HG03565 (cell line): Measurements from ENCODE around the gene ZNRF2.

Experiments used
- ATAC-seq: cut with Tn5 transposase; IDR thresholded peaks from one replicate; pipeline ENCODE4 v1.9.1; 2021; ENCODE audit warnings: mild to moderate bottlenecking, moderate library complexity; ENCODE audit not compliant: unreplicated experiment

ZNRF2 gene

GRCh38 chr7:30320392-30320791 lies 36.0 kb downstream of the ZNRF2 start:
- no peak for ATAC-seq

GRCh38 chr7:30321089-30321881 lies 36.9 kb downstream of the ZNRF2 start:
- no peak for ATAC-seq

- no peak for ATAC-seq
Measured at GRCh38 chr7:30321882-30322192, 37.4 kb downstream of the ZNRF2 start.

- ATAC-seq = peak; percentile 53
Measured at GRCh38 chr7:30322271-30323005, 38.0 kb downstream of the ZNRF2 start.

GRCh38 chr7:30323006-30323355 lies 38.6 kb downstream of the ZNRF2 start:
- peak; percentile 41 for ATAC-seq

- no peak for ATAC-seq
Measured at GRCh38 chr7:30327813-30328212, 43.4 kb downstream of the ZNRF2 start.

- no peak for ATAC-seq
Measured at GRCh38 chr7:30328381-30328780, 44.0 kb downstream of the ZNRF2 start.

- ATAC-seq = no peak
Measured at GRCh38 chr7:30329716-30330115, 45.3 kb downstream of the ZNRF2 start.

- peak; percentile 82 for ATAC-seq
Measured at GRCh38 chr7:30330134-30331111, 46.0 kb downstream of the ZNRF2 start.

GRCh38 chr7:30331338-30331737 lies 46.9 kb downstream of the ZNRF2 start:
- no peak for ATAC-seq

- ATAC-seq = no peak
Measured at GRCh38 chr7:30332549-30332948, 48.2 kb downstream of the ZNRF2 start.

GRCh38 chr7:30335763-30336487 lies 51.5 kb downstream of the ZNRF2 start:
- ATAC-seq = no peak

- ATAC-seq = no peak
Measured at GRCh38 chr7:30344513-30344912, 60.1 kb downstream of the ZNRF2 start.

- ATAC-seq = peak; percentile 13
Measured at GRCh38 chr7:30347226-30348082, 63.1 kb downstream of the ZNRF2 start.

GRCh38 chr7:30348083-30348560 lies 63.7 kb downstream of the ZNRF2 start:
- ATAC-seq = peak; percentile 75

- ATAC-seq = no peak
Measured at GRCh38 chr7:30349170-30349569, 64.8 kb downstream of the ZNRF2 start.

GRCh38 chr7:30349816-30350215 lies 65.4 kb downstream of the ZNRF2 start:
- no peak for ATAC-seq

GRCh38 chr7:30351286-30351685 lies 66.9 kb downstream of the ZNRF2 start:
- no peak for ATAC-seq

GRCh38 chr7:30351724-30352123 lies 67.3 kb downstream of the ZNRF2 start:
- no peak for ATAC-seq

- no peak for ATAC-seq
Measured at GRCh38 chr7:30352169-30352568, 67.8 kb downstream of the ZNRF2 start.
